HG03521 (cell line): ENCODE results near the gene STAT1.
A peak's percentile ranks its signal among the peaks of the same experiment; 100 is the strongest.
"Not testable (repeated sequence)": the region's sequence is repeated elsewhere in the genome, so short reads cannot be mapped to it uniquely, and the experiment has no call there.

Experiments used
- ATAC-seq: cut with Tn5 transposase; IDR thresholded peaks from one replicate; pipeline ENCODE4 v1.9.1; 2021; ENCODE audit warnings: mild to moderate bottlenecking, moderate library complexity; ENCODE audit not compliant: unreplicated experiment

Gene STAT1

GRCh38 chr2:190965580-190966222 lies 48.3 kb downstream of the STAT1 start:
- no peak for ATAC-seq

GRCh38 chr2:190964170-190964795 lies 49.7 kb downstream of the STAT1 start:
- ATAC-seq = no peak

GRCh38 chr2:190963088-190963487 lies 50.9 kb downstream of the STAT1 start:
- no peak for ATAC-seq

GRCh38 chr2:190961918-190962487 lies 52.0 kb downstream of the STAT1 start:
- ATAC-seq = no peak

GRCh38 chr2:190961117-190961516 lies 52.9 kb downstream of the STAT1 start:
- ATAC-seq = not testable (repeated sequence)

GRCh38 chr2:190959911-190960788 lies 53.8 kb downstream of the STAT1 start:
- ATAC-seq = no peak

GRCh38 chr2:190953257-190953656 lies 60.7 kb downstream of the STAT1 start:
- no peak for ATAC-seq

GRCh38 chr2:190950566-190950991 lies 63.4 kb downstream of the STAT1 start:
- ATAC-seq = no peak

- no peak for ATAC-seq
These were observed 65.3 kb downstream of the STAT1 start for GRCh38 chr2:190948671-190949070.

GRCh38 chr2:190947711-190948251 lies 66.2 kb downstream of the STAT1 start:
- peak; percentile 58 for ATAC-seq

GRCh38 chr2:190947141-190947540 lies 66.8 kb downstream of the STAT1 start:
- no peak for ATAC-seq

GRCh38 chr2:190943706-190944105 lies 70.3 kb downstream of the STAT1 start:
- no peak for ATAC-seq

GRCh38 chr2:190942697-190943096 lies 71.3 kb downstream of the STAT1 start:
- no peak for ATAC-seq

- no peak for ATAC-seq
These were observed 72.4 kb downstream of the STAT1 start for GRCh38 chr2:190941571-190941970.

- no peak for ATAC-seq
These were observed 73.5 kb downstream of the STAT1 start for GRCh38 chr2:190940454-190940853.

- ATAC-seq = no peak
These were observed 75.1 kb downstream of the STAT1 start for GRCh38 chr2:190938771-190939335.

- ATAC-seq = no peak
These were observed 78.9 kb downstream of the STAT1 start for GRCh38 chr2:190935054-190935453.

GRCh38 chr2:190933361-190933760 lies 80.6 kb downstream of the STAT1 start:
- ATAC-seq = no peak

- no peak for ATAC-seq
These were observed 81.5 kb downstream of the STAT1 start for GRCh38 chr2:190932514-190932913.

- ATAC-seq = no peak
These were observed 83.6 kb downstream of the STAT1 start for GRCh38 chr2:190930411-190930810.

- no peak for ATAC-seq
These were observed 84.1 kb downstream of the STAT1 start for GRCh38 chr2:190929919-190930318.
